GM18505 (cell line): ENCODE data around the gene KDM1A.

Experiments used
- ATAC-seq: cut with Tn5 transposase; IDR thresholded peaks from one replicate; pipeline ENCODE4 v1.9.1; 2021; ENCODE audit not compliant: unreplicated experiment
- POLR2A ChIP-seq: IDR thresholded peaks from 4 replicates; pipeline ENCODE4 v1.6.1; 2011; ENCODE audit warnings: borderline replicate concordance; ENCODE audit not compliant: insufficient read depth, insufficient read length; ENCODE audit errors: extremely low read depth

KDM1A gene

DNA sequence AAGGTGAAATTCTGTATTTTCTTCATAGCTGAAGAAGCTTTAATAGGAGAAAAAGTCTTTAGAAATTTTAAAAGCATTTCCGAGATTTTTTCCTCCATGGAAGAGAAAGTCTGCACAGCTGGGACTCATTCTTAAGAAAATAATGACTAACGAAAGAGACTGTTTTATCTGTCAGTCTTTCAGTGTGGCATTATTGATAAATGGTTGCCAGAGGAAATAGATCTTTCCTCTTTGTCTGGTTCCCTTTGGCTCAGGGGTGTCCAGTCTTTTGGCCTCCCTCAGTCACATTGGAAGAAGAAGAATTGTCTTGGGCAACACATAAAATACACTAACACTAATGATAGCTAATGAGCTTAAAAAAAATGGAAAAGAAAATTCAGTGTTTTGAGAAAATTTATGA lies 49.9 kb downstream of the KDM1A start:
- no peak for ATAC-seq
- TF ChIP-seq POLR2A: no peak

DNA sequence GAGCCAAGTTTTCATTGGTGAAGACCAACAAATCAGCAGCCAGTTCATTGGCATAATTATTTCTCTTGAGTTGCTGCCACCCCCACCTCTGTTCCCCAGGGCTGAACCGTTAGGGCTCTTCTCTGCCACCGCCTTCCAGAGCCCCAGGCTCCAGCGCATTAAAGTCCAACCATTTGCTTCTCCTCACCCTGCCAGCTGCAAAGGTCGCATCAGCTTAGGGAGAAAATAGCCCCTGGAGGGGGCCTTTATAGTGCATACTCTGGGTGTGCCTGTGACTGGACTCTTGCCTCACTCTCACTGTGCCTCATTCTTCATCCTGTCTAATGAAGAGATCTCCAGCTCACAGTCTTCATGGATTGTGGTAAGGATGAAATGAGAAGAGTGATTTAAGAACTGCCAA lies 50.4 kb downstream of the KDM1A start:
- no peak for ATAC-seq
- no peak for TF ChIP-seq POLR2A

DNA sequence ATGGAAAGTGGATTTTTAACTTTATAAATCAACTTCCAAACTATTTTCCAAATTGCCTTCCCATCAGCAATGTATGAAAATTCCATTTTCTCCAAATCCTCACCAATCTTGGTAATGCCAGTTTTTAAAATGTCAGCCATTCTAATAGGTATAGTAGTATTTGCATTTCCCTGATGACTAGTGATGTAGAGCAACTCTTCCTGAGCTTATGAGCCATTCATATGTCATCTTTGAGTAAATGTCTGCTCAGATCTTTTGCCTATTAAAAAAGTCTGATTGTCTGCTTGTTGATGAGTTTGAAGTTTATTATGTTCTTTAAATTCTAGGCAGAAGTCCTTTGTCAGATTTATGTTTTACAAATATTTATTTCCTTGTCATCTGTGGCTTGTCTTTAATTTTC lies 54.7 kb downstream of the KDM1A start:
- TF ChIP-seq POLR2A: no peak
- no peak for ATAC-seq

DNA sequence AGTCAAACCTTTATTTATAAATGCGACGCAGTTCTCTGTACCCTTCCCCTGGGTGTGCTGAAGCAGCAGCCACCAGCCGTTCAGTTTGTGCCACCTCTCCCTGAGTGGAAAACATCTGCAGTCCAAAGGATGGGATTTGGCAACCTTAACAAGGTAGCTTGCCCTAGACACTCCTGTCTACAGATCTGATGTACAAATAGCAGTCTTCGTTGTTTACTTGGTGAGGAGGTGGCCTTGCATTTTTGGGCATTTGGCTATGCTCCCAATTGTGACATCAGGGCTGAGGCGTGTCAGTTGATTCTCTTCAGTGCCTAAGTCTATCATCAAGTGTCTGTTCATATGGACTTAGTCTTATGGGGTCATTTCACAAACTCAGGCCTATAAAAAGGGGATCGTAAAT lies 59.8 kb downstream of the KDM1A start:
- ATAC-seq: no peak

DNA sequence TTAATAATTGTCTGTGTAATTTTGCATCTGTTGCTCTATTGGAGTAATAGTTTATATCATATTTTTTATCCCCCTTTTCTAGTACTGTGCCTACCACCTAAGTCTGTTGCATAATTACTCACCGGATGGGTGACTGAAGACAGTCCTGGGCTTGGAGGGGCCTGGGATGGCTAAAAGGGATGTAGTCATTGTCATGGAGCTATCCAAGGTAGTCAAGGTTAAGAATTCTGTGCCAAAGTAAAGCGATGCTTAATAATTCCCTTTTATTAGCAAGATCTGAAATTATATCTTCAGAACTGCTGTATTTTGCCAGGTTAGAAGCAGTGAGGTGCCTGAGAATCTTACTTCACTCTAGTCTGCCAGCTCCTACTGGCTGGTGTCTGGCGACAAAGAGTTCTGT lies 61.6 kb downstream of the KDM1A start:
- no peak for ATAC-seq
- TF ChIP-seq POLR2A: no peak

More for the DNA sequence above, 59.8 kb downstream of the KDM1A start:
- TF ChIP-seq POLR2A: no peak

DNA sequence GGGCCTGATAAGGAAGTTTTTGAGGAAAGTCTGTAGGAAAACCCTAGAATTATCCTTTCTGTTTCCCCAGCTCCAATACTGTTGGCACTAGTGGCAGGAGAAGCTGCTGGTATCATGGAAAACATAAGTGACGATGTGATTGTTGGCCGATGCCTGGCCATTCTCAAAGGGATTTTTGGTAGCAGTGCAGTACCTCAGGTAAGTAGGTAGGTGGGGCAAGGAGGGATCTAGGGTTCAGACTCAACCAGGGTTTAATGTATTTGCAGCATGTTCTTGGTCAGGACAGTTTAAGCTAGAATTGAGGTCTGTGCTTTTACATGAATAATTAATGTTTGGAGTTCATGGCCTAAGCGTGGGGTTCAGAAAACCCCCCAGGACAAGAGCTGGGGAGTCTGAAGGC lies 62.1 kb downstream of the KDM1A start:
- no peak for TF ChIP-seq POLR2A
- no peak for ATAC-seq

DNA sequence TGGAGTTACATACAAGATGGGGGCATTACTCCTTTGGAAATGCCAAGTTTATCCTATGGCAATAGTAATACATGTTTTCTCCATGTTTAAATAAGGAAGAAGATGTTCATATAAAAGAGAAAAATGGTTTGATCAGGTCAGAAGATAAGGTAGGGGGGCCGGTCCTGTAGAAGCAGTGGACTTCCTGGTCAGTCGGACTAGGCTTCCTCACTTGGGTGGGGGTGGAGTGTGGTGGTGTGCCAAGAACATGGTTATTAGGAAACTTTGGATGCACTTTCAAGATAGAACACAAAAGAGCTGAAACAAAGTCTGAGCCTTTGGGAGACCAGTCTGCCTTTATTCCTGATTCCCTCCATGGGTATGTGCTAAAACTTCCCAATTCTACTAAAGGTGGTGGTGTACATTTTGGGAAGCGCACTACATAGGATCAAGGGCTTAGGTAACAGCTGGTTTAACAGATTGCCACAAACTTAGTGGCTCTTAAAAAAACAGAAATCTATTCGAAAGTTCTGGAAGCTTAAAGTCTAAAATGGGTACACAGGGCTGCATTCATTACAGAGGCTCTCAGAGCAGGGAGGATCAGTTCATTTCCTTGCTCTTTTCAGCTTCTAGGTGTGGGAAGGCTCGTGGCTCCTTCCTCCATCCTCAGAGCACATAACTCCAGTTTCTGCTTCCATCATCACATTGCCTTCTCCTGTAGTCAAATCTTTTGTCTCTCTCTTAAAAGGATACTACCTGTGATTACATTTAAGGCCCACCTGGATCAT lies 64.6 kb downstream of the KDM1A start:
- no peak for TF ChIP-seq POLR2A
- ATAC-seq: no peak

DNA sequence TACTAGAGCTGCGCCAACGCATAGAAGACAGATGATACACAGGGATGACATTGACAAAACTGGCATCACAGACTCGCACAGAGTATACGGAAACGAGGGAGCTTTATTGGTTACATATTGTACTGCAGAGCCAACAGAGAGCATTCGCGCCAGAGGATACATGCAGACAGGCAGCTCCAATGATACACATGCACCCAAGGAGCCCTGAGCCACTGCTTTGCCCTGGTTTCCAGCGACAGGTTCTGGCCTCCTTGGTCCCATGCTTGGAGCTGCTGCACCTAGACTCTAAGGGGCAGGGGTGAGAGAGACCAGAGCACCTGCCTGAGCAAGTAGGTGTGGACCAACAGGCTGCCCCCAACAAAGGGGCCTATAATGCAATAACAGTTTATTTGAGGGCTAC lies 65.6 kb downstream of the KDM1A start:
- no peak for TF ChIP-seq POLR2A
- no peak for ATAC-seq

DNA sequence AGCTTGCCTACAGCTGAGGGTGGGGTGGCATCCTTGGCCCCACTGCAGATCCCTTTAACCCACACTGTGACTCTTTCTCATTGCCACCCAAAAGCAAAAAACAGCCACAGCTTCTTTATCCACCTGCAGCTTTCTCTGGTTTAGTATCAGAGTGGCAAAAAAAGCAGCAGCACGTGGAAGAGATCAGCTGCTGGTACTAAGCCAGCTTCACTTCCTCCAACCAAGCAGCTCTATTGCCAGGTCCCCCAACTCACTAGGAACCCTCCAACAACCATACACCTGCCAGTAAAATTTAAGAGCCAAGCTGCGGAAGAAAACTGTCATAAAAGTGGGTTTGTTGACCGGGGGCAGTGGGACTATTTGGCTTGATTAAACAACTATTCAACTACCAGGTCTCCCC lies 66.4 kb downstream of the KDM1A start:
- ATAC-seq: no peak
- TF ChIP-seq POLR2A: no peak

DNA sequence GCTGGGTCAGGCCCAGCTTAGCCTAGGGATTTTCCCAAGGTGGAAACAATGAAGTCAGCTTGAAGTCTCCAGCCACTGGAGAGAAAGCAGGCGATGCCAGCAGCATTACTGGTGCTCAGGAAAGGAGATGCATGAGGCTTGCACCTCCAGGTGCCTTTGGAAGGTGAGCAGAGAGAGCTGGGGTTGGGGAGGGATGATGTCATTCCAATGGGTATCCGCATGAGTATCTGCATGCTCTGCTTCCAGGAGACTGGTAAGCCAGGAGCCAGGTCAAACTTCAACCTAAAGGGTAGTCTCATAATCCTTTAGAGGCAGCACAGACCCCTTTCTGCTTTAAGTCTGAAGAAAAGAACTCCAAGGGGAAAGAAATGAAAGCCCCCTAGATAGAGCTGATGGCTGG lies 68.8 kb downstream of the KDM1A start:
- no peak for TF ChIP-seq POLR2A
- no peak for ATAC-seq

DNA sequence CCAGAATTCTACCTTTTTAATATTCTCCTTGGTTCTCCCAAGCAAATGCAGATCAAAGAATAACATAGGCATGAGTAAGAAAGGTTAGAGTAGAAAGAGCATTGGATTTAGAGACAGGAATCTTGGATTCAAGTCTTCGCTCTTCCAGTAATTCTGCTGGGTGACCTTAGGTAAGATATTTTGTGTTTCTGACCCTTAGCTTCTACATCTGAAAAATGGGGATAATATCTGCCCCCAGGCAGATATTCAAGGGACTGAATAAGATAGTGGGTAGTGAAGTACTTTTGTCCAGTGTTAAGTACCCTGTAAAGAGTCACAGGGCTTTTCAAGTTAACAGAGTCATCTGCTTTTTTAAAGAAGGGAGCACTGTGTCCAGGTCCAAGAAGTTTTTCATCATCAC lies 70.8 kb downstream of the KDM1A start:
- no peak for ATAC-seq
- no peak for TF ChIP-seq POLR2A

DNA sequence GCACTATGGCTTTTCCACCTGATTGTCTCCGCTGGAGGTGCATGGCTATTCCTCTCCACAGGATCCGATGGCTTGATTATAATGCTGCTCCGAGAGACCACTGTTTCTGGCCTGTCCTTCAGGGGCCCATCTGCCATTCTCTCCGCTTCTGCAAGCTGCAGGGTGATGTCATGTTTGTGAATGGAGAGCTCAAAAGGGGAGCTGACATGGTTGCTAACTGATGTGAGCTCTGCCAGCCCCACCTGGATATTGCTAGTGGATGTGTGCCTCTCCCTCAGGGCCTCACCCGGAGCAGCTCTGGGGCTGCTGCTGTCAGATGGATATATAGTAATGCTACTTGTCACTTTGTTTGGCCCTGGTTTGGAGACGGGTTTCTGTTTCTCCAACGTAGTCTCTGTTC lies 72.3 kb downstream of the KDM1A start:
- TF ChIP-seq POLR2A: no peak
- ATAC-seq: no peak

DNA sequence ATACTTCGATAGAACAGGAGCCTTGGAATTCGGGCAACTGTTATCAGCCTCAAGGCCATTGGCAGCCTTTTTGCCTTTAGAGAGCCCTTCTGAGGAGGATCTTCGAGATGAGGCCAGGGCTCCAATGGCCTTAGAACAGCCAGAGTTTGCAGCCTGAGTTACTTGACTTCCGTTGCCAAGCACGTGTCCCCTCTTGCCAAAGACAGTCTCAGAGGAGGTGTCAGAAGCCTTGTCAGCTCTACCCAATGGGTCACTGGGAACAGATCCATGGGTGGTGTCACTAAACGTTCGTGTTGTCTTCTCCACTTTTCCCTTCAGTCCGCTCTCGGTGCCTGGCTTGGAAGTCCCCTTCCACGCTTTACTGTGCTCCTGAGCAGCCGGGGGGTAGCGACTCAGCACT lies 73.2 kb downstream of the KDM1A start:
- ATAC-seq: no peak
- no peak for TF ChIP-seq POLR2A

DNA sequence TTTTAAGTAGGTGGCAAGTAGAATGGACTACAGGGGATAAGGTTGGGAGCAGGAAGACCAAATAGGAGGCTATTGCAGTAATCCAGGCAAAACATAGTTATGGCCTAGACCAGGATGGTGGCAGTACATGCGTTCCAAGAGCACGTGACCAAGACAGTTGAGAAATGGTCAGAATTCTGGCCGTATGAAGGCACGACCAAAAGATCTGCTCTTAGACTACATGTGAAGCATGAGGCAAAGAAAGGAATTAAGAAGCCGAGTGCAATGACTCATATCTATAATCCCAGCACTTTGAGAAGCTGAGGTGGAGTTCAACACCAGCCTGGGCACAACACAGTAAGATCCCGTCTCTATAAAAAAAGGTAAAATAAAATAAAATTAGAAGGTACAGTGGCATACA lies 78.0 kb downstream of the KDM1A start:
- no peak for ATAC-seq
- no peak for TF ChIP-seq POLR2A
